HG03520 (cell line): ENCODE data around the gene LAMA2.
A peak's percentile ranks its signal among the peaks of the same experiment; 100 is the strongest.

Experiments
- ATAC-seq: cut with Tn5 transposase; IDR thresholded peaks from one replicate; pipeline ENCODE4 v1.9.1; 2021; ENCODE audit warnings: mild to moderate bottlenecking, moderate library complexity; ENCODE audit not compliant: unreplicated experiment

Gene LAMA2

GRCh38 chr6:129416337-129416990 lies 533.5 kb downstream of the LAMA2 start:
- no peak for ATAC-seq

- no peak for ATAC-seq
Observed at GRCh38 chr6:129417416-129418086, 534.6 kb downstream of the LAMA2 start.

GRCh38 chr6:129419324-129419723 lies 536.4 kb downstream of the LAMA2 start:
- ATAC-seq, result no peak

GRCh38 chr6:129426343-129426742 lies 543.4 kb downstream of the LAMA2 start:
- no peak for ATAC-seq

GRCh38 chr6:129429956-129430355 lies 547.0 kb downstream of the LAMA2 start:
- ATAC-seq, result no peak

GRCh38 chr6:129432738-129433137 lies 549.8 kb downstream of the LAMA2 start:
- no peak for ATAC-seq

- ATAC-seq, result no peak
Observed at GRCh38 chr6:129434091-129434490, 551.2 kb downstream of the LAMA2 start.

- ATAC-seq, result no peak
Observed at GRCh38 chr6:129440691-129441090, 557.8 kb downstream of the LAMA2 start.

- no peak for ATAC-seq
Observed at GRCh38 chr6:129444683-129445082, 561.7 kb downstream of the LAMA2 start.

GRCh38 chr6:129446272-129447197 lies 563.6 kb downstream of the LAMA2 start:
- ATAC-seq, result no peak

GRCh38 chr6:129447198-129447565 lies 564.2 kb downstream of the LAMA2 start:
- no peak for ATAC-seq

- ATAC-seq, result peak; percentile 100
Observed at GRCh38 chr6:129448965-129449364, 566.0 kb downstream of the LAMA2 start.

- no peak for ATAC-seq
Observed at GRCh38 chr6:129451187-129451586, 568.2 kb downstream of the LAMA2 start.

GRCh38 chr6:129453073-129453472 lies 570.1 kb downstream of the LAMA2 start:
- ATAC-seq, result no peak

- no peak for ATAC-seq
Observed at GRCh38 chr6:129454488-129454887, 571.5 kb downstream of the LAMA2 start.

GRCh38 chr6:129455126-129455769 lies 572.3 kb downstream of the LAMA2 start:
- ATAC-seq, result no peak

GRCh38 chr6:129460221-129460620 lies 577.3 kb downstream of the LAMA2 start:
- no peak for ATAC-seq

- ATAC-seq, result no peak
Observed at GRCh38 chr6:129469070-129469662, 586.2 kb downstream of the LAMA2 start.

GRCh38 chr6:129472239-129472638 lies 589.3 kb downstream of the LAMA2 start:
- ATAC-seq, result no peak

- ATAC-seq, result no peak
Observed at GRCh38 chr6:129473546-129473945, 590.6 kb downstream of the LAMA2 start.
